ENCODE measurements around the gene CAPN2. TPM values are rescaled to one million over a fixed set of nuclear protein-coding genes. Genes with fewer than 3 reads are reported as not detected.

Gene CAPN2
- total RNA-seq, 2 experiments from 2014 or later, result not detected

- intact Hi-C loops (cut with micrococcal nuclease; ENCODE audit: unreplicated experiment), result no loop called here
- no peak overlapping the region for H3K4me2 ChIP-seq (ENCODE audit: low read length)
- no peaks in the 10 kb centered on the region for H3K36me3 ChIP-seq (ENCODE audit: insufficient read depth, low read length)
Observed at GRCh38 chr1:223748405-223748772, 36.0 kb downstream of the CAPN2 start.

DNA sequence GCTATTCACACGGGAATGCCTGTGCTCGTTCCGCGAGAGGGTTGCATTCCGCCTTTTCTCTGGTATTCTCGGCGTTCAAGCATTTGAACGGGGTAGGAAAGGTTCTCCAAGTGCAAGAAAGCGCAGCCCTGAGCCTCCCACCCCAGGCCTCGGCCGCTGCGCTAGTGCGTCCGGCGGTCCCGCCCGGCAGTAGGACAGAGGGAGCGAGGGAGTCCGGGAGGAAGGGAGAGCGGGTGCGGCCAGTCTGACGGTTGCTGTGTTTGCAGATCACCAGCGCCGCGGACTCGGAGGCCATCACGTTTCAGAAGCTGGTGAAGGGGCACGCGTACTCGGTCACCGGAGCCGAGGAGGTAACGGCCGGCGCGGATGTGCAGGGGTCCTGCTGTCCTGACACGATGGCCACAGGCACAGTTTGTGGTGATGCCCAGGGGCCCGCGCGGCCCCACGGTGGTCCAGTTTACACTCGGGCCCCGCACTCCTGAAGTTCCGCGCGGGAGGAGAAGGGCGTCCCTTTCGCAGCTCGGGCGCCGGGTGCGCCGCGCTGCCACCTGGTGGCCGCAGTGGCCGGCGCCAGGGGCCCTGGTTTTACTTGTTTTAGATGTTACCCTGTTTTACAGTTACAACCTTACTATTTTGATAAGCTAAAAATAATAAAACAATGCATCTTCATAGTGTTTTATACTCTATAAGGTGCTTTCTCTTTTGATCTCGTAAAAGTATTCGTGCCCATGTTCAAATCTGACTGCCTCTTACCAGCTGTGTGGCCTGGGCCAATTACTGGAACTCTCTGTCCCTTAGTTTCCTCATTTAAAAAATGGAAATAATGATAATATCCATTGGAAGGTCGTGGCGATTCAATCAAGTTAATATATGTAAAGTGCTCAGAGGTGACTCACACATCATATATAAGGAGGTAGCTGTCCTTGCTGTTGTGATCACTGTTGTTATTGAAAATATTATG is 36.7 kb downstream of the CAPN2 start:
- Histone ChIP-seq H3K9me2 (ENCODE audit: insufficient read depth, low read length) (no peaks in the 10 kb centered on the region), H3K36me3 (ENCODE audit: insufficient read depth, low read length) (no peaks in the 10 kb centered on the region), H3K4me2 (ENCODE audit: low read length) (peak overlapping the region; percentile 41; the same call in 1 of the 2 replicates), H3K9me3 (ENCODE audit: low read length) (no peaks in the 10 kb centered on the region), H3K4me3 (ENCODE audit: low read depth, low read length, poor library complexity, severe bottlenecking) (no peak overlapping the region), H4K20me1 (ENCODE audit: insufficient read depth, low read length) (no peaks in the 10 kb centered on the region), H2AFZ (ENCODE audit: low read length) (no peak overlapping the region), H3K79me2 (ENCODE audit: insufficient read depth, low read depth, low read length) (no peaks in the 10 kb centered on the region), H3K27ac (ENCODE audit: low read depth, low read length, poor library complexity, severe bottlenecking) (no peak overlapping the region), H3K4me1 (ENCODE audit: insufficient read depth, low read length, poor library complexity, severe bottlenecking) (no peaks in the 10 kb centered on the region)
- intact Hi-C loops (cut with micrococcal nuclease; ENCODE audit: unreplicated experiment), result loop anchor here (1.0 kb wide), 1 partner anchor 51 kb away; no protein-coding TSS in a partner anchor
- ChIA-PET CTCF (ENCODE audit: unreplicated experiment) (no interaction called here), POLR2A (no interaction called here)
- TF ChIP-seq, protein P1, sequence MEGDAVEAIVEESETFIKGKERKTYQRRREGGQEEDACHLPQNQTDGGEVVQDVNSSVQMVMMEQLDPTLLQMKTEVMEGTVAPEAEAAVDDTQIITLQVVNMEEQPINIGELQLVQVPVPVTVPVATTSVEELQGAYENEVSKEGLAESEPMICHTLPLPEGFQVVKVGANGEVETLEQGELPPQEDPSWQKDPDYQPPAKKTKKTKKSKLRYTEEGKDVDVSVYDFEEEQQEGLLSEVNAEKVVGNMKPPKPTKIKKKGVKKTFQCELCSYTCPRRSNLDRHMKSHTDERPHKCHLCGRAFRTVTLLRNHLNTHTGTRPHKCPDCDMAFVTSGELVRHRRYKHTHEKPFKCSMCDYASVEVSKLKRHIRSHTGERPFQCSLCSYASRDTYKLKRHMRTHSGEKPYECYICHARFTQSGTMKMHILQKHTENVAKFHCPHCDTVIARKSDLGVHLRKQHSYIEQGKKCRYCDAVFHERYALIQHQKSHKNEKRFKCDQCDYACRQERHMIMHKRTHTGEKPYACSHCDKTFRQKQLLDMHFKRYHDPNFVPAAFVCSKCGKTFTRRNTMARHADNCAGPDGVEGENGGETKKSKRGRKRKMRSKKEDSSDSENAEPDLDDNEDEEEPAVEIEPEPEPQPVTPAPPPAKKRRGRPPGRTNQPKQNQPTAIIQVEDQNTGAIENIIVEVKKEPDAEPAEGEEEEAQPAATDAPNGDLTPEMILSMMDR (conservative IDR thresholded peaks at IDR 0.05; ENCODE audit: low read length), result peak; percentile 91
- TF ChIP-seq EZH2phosphoT487 (IDR thresholded peaks at IDR 0.05; ENCODE audit: borderline replicate concordance, low read depth, low read length), result no peak
- BruUV-seq (replicated peaks), result no TSS peak
- peak; percentile 20 for DNase-seq (ENCODE audit: low spot score)

More at GRCh38 chr1:223748405-223748772, 36.0 kb downstream of the CAPN2 start:
- Histone ChIP-seq H4K20me1 (ENCODE audit: insufficient read depth, low read length) (no peaks in the 10 kb centered on the region), H3K4me3 (ENCODE audit: low read depth, low read length, poor library complexity, severe bottlenecking) (no peak overlapping the region), H3K9me2 (ENCODE audit: insufficient read depth, low read length) (no peaks in the 10 kb centered on the region), H3K79me2 (ENCODE audit: insufficient read depth, low read depth, low read length) (no peaks in the 10 kb centered on the region), H3K9me3 (ENCODE audit: low read length) (no peaks in the 10 kb centered on the region), H2AFZ (ENCODE audit: low read length) (no peak overlapping the region), H3K27ac (ENCODE audit: low read depth, low read length, poor library complexity, severe bottlenecking) (no peak overlapping the region), H3K4me1 (ENCODE audit: insufficient read depth, low read length, poor library complexity, severe bottlenecking) (no peaks in the 10 kb centered on the region)
- DNase-seq (ENCODE audit: low spot score), result no peak
- POLR2A ChIA-PET, result interaction anchor here (0.6 kb wide), 1 partner anchor 19 kb away, joined by 4 read pairs; no protein-coding TSS in a partner anchor
- no peak for TF ChIP-seq EZH2phosphoT487 (IDR thresholded peaks at IDR 0.05; ENCODE audit: borderline replicate concordance, low read depth, low read length)
- TF ChIP-seq, protein P1 (conservative IDR thresholded peaks at IDR 0.05; ENCODE audit: low read length), result no peak
- no TSS peak for BruUV-seq (replicated peaks)
- CTCF ChIA-PET (ENCODE audit: unreplicated experiment), result no interaction called here

Measured in OCI-LY7 (cell line).